Activated naive CD4-positive, alpha-beta T cell treated with anti-CD3 and anti-CD28 coated beads for 36 hours (primary cell): ENCODE measurements around the gene PPIG. TPM values are rescaled to one million over a fixed set of nuclear protein-coding genes. Genes with fewer than 3 reads are reported as not detected.

Source experiments
- CTCF ChIA-PET: fragments of 350-600 bp; sonication (Branson Sonifier 250); formaldehyde crosslinking; loops from one replicate; lab custom pipeline; 2021; ENCODE audit warnings: antibody characterized with exemption; lab: Charles Lee
- DNase-seq: peaks from one replicate; pipeline ENCODE4 v3.0.0-alpha.2; 2020
- H3K27ac Mint-ChIP-seq: one replicate; pipeline ENCODE4 v1.8.0; 2021; ENCODE audit warnings: mild to moderate bottlenecking, mixed read lengths
- H3K27me3 Mint-ChIP-seq: one replicate; pipeline ENCODE4 v1.8.0; 2021; ENCODE audit warnings: low read depth, mixed read lengths
- H3K36me3 Mint-ChIP-seq: one replicate; pipeline ENCODE4 v1.8.0; 2021; ENCODE audit warnings: low read depth, mixed read lengths
- H3K4me1 Mint-ChIP-seq: one replicate; pipeline ENCODE4 v1.8.0; 2021; ENCODE audit warnings: low read depth, mixed read lengths
- H3K4me3 Mint-ChIP-seq: one replicate; pipeline ENCODE4 v1.8.0; 2021; ENCODE audit warnings: mild to moderate bottlenecking, moderate library complexity, mixed read lengths
- H3K9me3 Mint-ChIP-seq: one replicate; pipeline ENCODE4 v1.8.0; 2021; ENCODE audit warnings: mixed read lengths
- intact Hi-C: fragments of 100-400 bp; cut with micrococcal nuclease; formaldehyde crosslinking; loops from one replicate; pipeline ENCODE4 v1.15.1; 2023
- total RNA-seq, 2 experiments: library from RNA; stranded (reverse); gene quantifications; one replicate each; pipeline ENCODE4 v1.2.3, GENCODE V29; 2021

Gene PPIG
- total RNA-seq, 2 experiments from 2014 or later = 53.4 to 56.6 TPM

DNA sequence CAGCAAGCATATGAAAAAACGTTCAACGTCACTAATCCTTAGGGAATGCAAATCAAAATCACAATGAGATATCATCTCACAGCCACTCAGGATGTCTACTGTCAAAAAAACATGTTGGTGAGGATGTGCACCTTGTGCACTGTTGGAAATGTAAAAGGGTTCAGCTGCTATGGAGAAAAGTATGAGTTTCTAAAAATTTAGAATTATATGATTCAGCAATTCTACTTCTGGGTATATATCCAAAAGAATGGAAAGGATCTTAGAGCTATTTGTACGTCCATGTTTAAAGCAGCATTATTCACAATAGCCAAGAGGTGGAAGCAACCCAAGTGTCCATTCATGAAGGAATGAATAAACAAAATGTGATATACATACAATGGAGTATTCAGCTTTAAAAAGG, 60.0 kb downstream of the PPIG start:
- CTCF ChIA-PET = interaction anchor here (1.4 kb wide), 1 partner anchor 10 kb away, joined by 4 read pairs; no protein-coding TSS in a partner anchor
- DNase-seq = no peak
- H3K4me1 Mint-ChIP-seq = no peaks in the 10 kb centered on the region
- H3K4me3 Mint-ChIP-seq = no peak overlapping the region
- H3K27me3 Mint-ChIP-seq = no peaks in the 10 kb centered on the region
- peaks cover 6% of the 10 kb centered on the region for H3K36me3 Mint-ChIP-seq
- intact Hi-C loops = loop anchor here (10.0 kb wide), 1 partner anchor 281 kb away; no protein-coding TSS in a partner anchor
- peaks cover 4% of the 10 kb centered on the region for H3K9me3 Mint-ChIP-seq
- no peak overlapping the region for H3K27ac Mint-ChIP-seq

DNA sequence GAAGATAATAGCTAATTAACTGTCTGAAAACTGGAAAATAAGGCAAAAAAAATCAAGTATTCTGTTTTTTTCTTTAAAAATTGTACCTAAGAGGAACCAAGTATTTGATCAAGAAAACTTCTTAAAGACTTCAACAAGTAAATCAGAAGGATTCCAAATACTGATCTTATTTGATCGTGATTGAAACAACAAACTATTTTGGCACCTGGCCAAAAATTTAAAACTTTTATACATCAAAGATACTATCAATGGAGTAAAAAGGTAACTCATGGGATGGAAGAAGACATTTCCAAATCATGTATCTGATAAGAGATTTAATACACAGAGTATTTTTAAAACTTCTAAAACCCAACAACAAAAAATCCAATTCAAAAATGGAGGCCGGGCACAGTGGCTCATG, 63.3 kb downstream of the PPIG start:
- CTCF ChIA-PET = no interaction called here
- no peaks in the 10 kb centered on the region for H3K36me3 Mint-ChIP-seq
- no peaks in the 10 kb centered on the region for H3K9me3 Mint-ChIP-seq
- intact Hi-C loops = loop anchor here (10.0 kb wide), 1 partner anchor 277 kb away; no protein-coding TSS in a partner anchor
- no peak for DNase-seq
- H3K27ac Mint-ChIP-seq = no peak overlapping the region
- no peaks in the 10 kb centered on the region for H3K4me1 Mint-ChIP-seq
- peaks cover 6% of the 10 kb centered on the region for H3K27me3 Mint-ChIP-seq
- no peak overlapping the region for H3K4me3 Mint-ChIP-seq

DNA sequence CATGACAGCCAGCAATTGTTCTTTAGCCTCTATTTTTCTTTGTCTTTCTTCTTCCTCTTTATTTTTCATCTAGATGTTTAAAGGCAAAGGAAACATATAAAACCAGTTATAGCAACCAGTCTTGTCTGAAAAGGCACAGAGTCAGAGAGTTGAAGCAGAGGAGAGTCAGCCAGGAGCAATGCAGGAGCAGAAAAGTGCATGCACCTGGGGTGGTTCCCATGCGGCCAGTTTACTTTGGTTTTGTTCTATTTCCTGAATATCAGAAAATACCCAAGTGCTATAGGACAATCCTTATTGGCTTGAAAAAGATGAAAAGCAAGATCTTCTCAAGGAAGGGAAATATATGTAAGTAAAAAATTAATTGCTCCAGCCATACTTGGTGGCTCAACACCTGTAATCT, 65.1 kb downstream of the PPIG start:
- no peak for DNase-seq
- intact Hi-C loops = loop anchor here (10.0 kb wide), 1 partner anchor 276 kb away; no protein-coding TSS in a partner anchor
- no peak overlapping the region for H3K27ac Mint-ChIP-seq
- no peak overlapping the region for H3K4me3 Mint-ChIP-seq
- H3K4me1 Mint-ChIP-seq = no peaks in the 10 kb centered on the region
- peaks cover 11% of the 10 kb centered on the region for H3K27me3 Mint-ChIP-seq
- no peaks in the 10 kb centered on the region for H3K36me3 Mint-ChIP-seq
- CTCF ChIA-PET = no interaction called here
- H3K9me3 Mint-ChIP-seq = no peaks in the 10 kb centered on the region

DNA sequence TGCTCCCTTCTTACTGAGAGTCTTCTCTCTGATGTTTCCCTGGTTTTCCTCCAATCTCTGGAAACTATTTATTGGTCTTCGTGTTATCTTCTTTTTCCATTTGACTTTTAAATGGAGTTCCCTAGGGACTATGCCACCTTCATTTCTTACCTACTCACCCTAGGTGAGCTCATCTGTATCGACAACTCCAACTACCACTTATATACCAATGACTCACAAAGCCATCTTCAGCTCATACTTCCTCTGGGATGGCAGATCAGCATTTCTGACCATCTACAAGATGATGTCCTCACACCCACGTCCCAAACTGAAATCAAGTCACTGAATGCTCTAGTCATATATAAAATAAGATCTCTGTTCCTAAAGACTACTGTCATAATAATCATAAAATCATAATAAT, 69.5 kb downstream of the PPIG start:
- CTCF ChIA-PET = interaction anchor here (1.2 kb wide), 1 partner anchor 275 kb away, joined by 3 read pairs; no protein-coding TSS in a partner anchor
- intact Hi-C loops = no loop called here
- no peaks in the 10 kb centered on the region for H3K36me3 Mint-ChIP-seq
- H3K9me3 Mint-ChIP-seq = no peaks in the 10 kb centered on the region
- H3K27ac Mint-ChIP-seq = no peak overlapping the region
- H3K4me3 Mint-ChIP-seq = no peak overlapping the region
- no peak for DNase-seq
- H3K4me1 Mint-ChIP-seq = no peaks in the 10 kb centered on the region
- H3K27me3 Mint-ChIP-seq = peaks cover 17% of the 10 kb centered on the region

DNA sequence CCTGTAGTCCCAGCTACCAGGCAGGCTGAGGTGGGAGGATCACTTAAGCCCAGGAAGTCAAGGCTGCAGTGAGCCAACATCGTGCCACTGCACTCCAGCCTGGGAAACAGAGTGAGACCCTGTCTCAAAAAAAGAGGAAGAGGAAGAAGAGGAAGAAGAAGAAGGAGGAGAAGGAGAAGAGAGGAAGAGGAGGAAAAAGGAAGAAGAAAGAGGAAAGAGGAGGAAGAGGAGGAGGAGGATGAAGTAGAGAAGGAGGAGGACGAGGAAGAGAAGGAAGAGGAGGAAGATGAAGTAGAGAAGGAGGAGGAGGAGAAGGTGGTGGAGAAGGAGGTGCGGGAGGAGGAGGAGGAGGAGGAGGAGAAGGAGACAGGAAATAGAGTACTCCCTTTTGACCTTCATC, 72.0 kb downstream of the PPIG start:
- no peak overlapping the region for H3K4me3 Mint-ChIP-seq
- no peak overlapping the region for H3K27ac Mint-ChIP-seq
- H3K4me1 Mint-ChIP-seq = no peaks in the 10 kb centered on the region
- intact Hi-C loops = no loop called here
- H3K27me3 Mint-ChIP-seq = peaks cover 12% of the 10 kb centered on the region
- no peaks in the 10 kb centered on the region for H3K9me3 Mint-ChIP-seq
- no peak for DNase-seq
- H3K36me3 Mint-ChIP-seq = no peaks in the 10 kb centered on the region
- CTCF ChIA-PET = no interaction called here

DNA sequence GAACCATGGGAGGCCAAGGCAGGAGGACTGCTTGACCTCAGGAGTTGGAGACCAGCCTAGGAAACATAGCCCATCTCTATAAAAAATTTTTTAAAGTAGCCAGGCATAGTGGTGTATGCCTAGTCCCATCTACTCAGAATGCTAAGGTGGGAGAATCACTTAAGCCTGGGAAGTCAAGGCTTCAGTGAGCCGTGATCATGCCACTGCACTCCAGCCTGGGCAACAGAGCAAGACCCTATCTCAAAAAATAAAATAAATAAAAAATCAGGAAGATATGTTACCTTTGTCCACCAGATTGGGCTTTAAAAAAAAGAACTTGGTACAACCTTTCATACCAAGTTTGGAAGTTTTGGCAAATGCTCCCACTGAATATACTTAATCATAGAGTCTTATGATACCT, 74.7 kb downstream of the PPIG start:
- H3K9me3 Mint-ChIP-seq = no peaks in the 10 kb centered on the region
- H3K36me3 Mint-ChIP-seq = no peaks in the 10 kb centered on the region
- no peak overlapping the region for H3K4me3 Mint-ChIP-seq
- H3K27me3 Mint-ChIP-seq = peaks cover 8% of the 10 kb centered on the region
- CTCF ChIA-PET = no interaction called here
- H3K27ac Mint-ChIP-seq = no peak overlapping the region
- no peak for DNase-seq
- H3K4me1 Mint-ChIP-seq = no peaks in the 10 kb centered on the region
- intact Hi-C loops = no loop called here

DNA sequence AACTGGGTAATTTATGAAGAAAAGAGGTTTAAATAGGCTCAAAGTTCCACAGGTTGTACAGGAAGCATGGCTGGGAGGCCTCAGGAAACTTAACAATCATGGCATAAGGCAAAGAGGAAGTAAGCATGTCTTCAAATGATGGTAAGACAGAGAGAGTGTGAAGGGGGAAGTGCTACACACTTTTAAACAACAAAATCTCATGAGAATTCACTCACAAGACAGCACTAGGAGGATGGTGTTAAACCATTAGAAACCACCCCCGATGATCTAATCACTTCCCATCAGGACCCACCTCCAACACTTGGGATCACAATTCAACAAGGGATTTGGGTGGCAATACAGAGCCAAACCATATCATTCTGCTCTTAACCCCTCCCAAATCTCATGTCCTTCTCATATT, 75.2 kb downstream of the PPIG start:
- CTCF ChIA-PET = no interaction called here
- no peak for DNase-seq
- Mint-ChIP-seq H3K36me3 (no peaks in the 10 kb centered on the region), H3K27ac (no peak overlapping the region), H3K4me1 (no peaks in the 10 kb centered on the region), H3K27me3 (peaks cover 8% of the 10 kb centered on the region), H3K4me3 (no peak overlapping the region), H3K9me3 (no peaks in the 10 kb centered on the region)
- intact Hi-C loops = no loop called here

DNA sequence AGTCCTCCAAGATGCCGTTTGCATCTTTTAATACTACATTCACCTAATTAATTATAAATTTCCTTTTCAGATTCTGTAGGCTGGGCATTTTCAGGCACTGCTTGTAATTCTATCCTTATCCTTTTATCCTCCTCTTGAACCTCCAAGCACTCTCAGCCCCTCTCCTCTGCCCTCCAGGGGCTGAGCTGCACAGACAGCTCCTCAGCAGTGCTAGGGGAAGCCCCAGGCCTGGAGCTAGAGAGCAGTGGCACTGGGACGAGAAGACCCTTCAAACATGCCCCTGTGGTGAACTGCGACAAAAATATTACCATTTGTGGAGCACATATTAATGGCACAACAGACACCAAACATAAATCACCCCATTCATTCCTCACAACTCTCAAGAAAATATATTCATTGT, 77.1 kb downstream of the PPIG start:
- Mint-ChIP-seq H3K27me3 (peaks cover 2% of the 10 kb centered on the region), H3K4me1 (no peaks in the 10 kb centered on the region), H3K9me3 (no peaks in the 10 kb centered on the region), H3K36me3 (no peaks in the 10 kb centered on the region), H3K4me3 (no peak overlapping the region), H3K27ac (no peak overlapping the region)
- no peak for DNase-seq
- intact Hi-C loops = no loop called here
- CTCF ChIA-PET = no interaction called here

DNA sequence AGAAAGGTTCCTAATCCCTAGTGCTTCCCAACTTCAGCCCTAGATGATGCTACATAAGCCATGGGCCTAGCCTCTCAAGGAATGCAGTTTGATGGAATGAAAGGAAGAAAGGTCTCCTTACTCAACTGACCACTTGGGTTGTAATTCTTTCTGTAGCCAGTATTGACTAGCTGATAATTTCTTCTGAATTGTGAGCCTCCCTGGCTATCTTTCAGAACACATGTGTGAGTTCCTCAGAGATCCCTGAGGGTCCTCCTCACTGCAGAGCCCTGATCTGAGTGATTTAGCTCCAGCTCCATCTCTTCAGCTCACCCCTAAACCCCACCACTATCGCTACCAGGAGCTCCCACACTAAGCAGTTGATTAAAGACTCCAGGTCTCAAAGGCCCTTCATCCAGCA, 78.6 kb downstream of the PPIG start:
- peaks cover 2% of the 10 kb centered on the region for H3K27me3 Mint-ChIP-seq
- no peak overlapping the region for H3K27ac Mint-ChIP-seq
- DNase-seq = no peak
- H3K9me3 Mint-ChIP-seq = no peaks in the 10 kb centered on the region
- H3K4me3 Mint-ChIP-seq = no peak overlapping the region
- intact Hi-C loops = no loop called here
- CTCF ChIA-PET = no interaction called here
- no peaks in the 10 kb centered on the region for H3K4me1 Mint-ChIP-seq
- H3K36me3 Mint-ChIP-seq = no peaks in the 10 kb centered on the region

DNA sequence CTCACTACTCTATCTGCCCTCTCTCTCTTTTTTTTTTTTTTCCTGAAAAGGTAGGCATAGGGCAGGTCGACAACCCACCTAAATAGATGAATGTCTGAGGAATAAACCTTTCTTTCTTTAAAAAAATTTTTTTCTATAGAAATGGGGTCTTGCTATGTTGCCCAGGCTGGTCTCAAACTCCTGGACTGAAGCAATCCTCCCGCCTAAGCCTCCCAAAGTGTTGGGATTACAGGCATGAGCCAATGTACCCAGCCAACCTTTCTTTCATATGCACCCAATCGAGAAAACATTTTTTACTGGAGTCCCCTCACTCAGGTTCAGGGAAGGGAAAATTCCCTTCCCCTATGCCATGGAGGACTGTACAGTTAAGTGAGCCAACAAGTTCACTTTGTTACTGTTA, 79.1 kb downstream of the PPIG start:
- no peak overlapping the region for H3K27ac Mint-ChIP-seq
- intact Hi-C loops = no loop called here
- no peaks in the 10 kb centered on the region for H3K9me3 Mint-ChIP-seq
- H3K36me3 Mint-ChIP-seq = no peaks in the 10 kb centered on the region
- CTCF ChIA-PET = no interaction called here
- H3K4me3 Mint-ChIP-seq = no peak overlapping the region
- peaks cover 2% of the 10 kb centered on the region for H3K27me3 Mint-ChIP-seq
- no peak for DNase-seq
- H3K4me1 Mint-ChIP-seq = no peaks in the 10 kb centered on the region

DNA sequence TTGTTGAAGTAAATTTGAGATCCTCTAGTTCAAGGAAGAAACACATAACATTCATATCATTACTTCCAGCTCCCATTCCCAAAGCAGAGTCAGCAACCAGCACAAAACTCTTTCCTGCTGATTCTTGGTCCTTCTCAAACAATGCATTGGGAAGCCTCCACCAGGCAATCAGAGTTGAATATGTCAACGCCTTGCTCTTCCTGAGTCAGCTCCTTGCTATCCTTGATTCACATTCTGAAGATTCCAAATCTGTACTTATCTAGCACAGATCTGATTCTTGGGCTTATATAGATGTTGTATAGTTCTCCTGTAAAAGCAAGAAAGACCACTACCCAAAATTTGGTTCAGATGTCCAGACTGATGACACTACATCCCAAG, 80.4 kb downstream of the PPIG start:
- intact Hi-C loops = no loop called here
- CTCF ChIA-PET = interaction anchor here (0.7 kb wide), 1 partner anchor 313 kb away, joined by 4 read pairs; no protein-coding TSS in a partner anchor
- no peak for DNase-seq

DNA sequence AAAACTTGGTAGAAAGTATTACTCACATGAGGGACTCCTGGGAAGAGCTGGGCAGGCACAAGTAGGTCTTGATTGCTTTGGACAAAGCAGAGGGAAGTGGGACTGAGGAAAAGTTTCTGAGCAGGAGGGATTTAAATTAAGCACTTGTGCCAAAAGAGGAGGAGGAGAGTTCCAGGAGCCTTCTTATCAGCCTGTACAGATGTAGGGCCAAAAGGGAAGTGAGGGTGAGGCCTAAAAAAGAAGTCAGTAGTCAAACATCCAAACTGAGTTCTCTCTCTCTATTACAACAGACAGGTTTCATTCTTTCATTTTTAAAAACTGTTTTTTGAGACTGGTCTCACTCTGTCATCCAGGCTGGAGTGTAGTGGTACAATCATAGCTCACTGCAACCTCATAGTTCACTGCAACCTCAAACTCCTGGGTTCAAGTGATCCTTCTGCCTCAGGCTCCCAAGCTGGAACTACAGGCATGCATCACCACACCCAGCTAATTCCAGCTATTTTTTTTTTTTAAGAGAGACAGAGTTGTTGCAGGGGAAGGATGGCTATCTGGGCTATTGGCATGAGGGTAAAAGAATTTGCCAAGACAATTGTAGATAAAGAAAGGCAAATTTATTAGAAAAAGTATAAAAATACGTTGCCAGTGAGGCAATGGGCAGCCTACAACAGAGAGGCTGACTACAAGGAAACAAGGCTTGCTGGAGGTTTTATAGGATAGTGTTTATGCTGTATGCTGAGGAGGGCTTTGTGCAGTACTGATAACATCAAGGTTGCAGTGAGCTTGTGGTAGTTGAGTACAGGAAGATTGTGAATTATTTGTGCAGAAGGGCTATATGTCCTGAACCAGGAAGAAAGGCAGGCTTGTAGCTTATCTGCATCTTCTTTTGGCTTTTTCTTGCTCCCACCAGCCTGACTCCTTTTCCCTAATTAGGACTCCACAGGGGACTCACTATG, 81.1 kb downstream of the PPIG start:
- H3K27ac Mint-ChIP-seq = no peak overlapping the region
- no peaks in the 10 kb centered on the region for H3K36me3 Mint-ChIP-seq
- no peaks in the 10 kb centered on the region for H3K9me3 Mint-ChIP-seq
- CTCF ChIA-PET = interaction anchor here (0.7 kb wide), 1 partner anchor 313 kb away, joined by 4 read pairs; no protein-coding TSS in a partner anchor
- no peaks in the 10 kb centered on the region for H3K4me1 Mint-ChIP-seq
- intact Hi-C loops = no loop called here
- H3K27me3 Mint-ChIP-seq = peaks cover 2% of the 10 kb centered on the region
- H3K4me3 Mint-ChIP-seq = no peak overlapping the region
- no peak for DNase-seq

More for the DNA sequence above, 80.4 kb downstream of the PPIG start:
- Mint-ChIP-seq H3K27ac (no peak overlapping the region), H3K9me3 (no peaks in the 10 kb centered on the region), H3K4me3 (no peak overlapping the region), H3K36me3 (no peaks in the 10 kb centered on the region), H3K4me1 (no peaks in the 10 kb centered on the region), H3K27me3 (peaks cover 2% of the 10 kb centered on the region)

DNA sequence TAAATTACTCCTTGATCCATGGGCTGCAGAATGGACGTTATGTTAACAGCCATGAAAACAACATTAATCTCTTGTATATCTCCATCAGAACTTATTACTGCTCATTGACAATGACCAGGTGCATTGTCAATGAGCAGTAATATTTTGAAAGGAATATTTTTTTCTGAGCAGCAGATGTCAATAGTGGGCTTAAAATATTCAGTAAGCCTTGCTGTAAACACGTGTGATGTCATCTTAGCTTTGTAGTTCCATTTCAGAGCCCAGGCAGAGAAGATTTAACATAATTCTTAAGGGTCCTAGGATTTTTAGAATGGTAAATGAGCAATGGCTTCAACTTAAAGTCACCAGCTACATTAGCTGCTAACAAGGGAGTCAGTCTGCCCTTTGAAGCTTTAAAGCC, 83.4 kb downstream of the PPIG start:
- CTCF ChIA-PET = interaction anchor here (1.0 kb wide), 1 partner anchor 16 kb away, joined by 4 read pairs; no protein-coding TSS in a partner anchor
- intact Hi-C loops = no loop called here
- Mint-ChIP-seq H3K36me3 (no peaks in the 10 kb centered on the region), H3K4me3 (no peak overlapping the region), H3K4me1 (no peaks in the 10 kb centered on the region), H3K27me3 (peaks cover under 1% of the 10 kb centered on the region), H3K9me3 (no peaks in the 10 kb centered on the region), H3K27ac (no peak overlapping the region)
- DNase-seq = no peak
